ENCODE results near the gene WDR1. TPM values are rescaled to one million over a fixed set of nuclear protein-coding genes. Genes with fewer than 3 reads are reported as not detected.

WDR1 gene
- polyA plus RNA-seq, 1 donor, result 168 TPM

- DNase-seq, result no peak
- Histone ChIP-seq H3K4me3 (ENCODE audit: low read length) (no peak overlapping the region), H3K27ac (ENCODE audit: low read length) (no peak overlapping the region), H3K9me3 (ENCODE audit: control insufficient read depth, low read depth, low read length) (no peaks in the 10 kb centered on the region), H3K36me3 (ENCODE audit: control insufficient read depth, insufficient read depth, low read length) (peaks cover 22% of the 10 kb centered on the region), H3K4me1 (ENCODE audit: control insufficient read depth, insufficient read depth, low read length) (no peaks in the 10 kb centered on the region), H3K27me3 (ENCODE audit: control insufficient read depth, insufficient read depth, low read length) (no peaks in the 10 kb centered on the region)
- WGBS (ENCODE audit: insufficient coverage, low lambda C conversion rate), result no CpG with 5 or more reads among the region's 2 CpGs
Measured at GRCh38 chr4:10066206-10066605, 50.4 kb downstream of the WDR1 start.

GRCh38 chr4:10063544-10064300 lies 52.9 kb downstream of the WDR1 start:
- H3K9me3 ChIP-seq (ENCODE audit: control insufficient read depth, low read depth, low read length), result no peaks in the 10 kb centered on the region
- no CpG with 5 or more reads among the region's 9 CpGs for WGBS (ENCODE audit: insufficient coverage, low lambda C conversion rate)
- no peak overlapping the region for H3K27ac ChIP-seq (ENCODE audit: low read length)
- H3K27me3 ChIP-seq (ENCODE audit: control insufficient read depth, insufficient read depth, low read length), result no peaks in the 10 kb centered on the region
- H3K4me3 ChIP-seq (ENCODE audit: low read length), result no peak overlapping the region
- DNase-seq, result peak in 1 of 2 donors; percentile 40
- H3K4me1 ChIP-seq (ENCODE audit: control insufficient read depth, insufficient read depth, low read length), result no peaks in the 10 kb centered on the region
- peaks cover 14% of the 10 kb centered on the region for H3K36me3 ChIP-seq (ENCODE audit: control insufficient read depth, insufficient read depth, low read length)

GRCh38 chr4:10061650-10062415 lies 54.8 kb downstream of the WDR1 start:
- H3K9me3 ChIP-seq (ENCODE audit: control insufficient read depth, low read depth, low read length), result no peaks in the 10 kb centered on the region
- no peaks in the 10 kb centered on the region for H3K27me3 ChIP-seq (ENCODE audit: control insufficient read depth, insufficient read depth, low read length)
- no peak for DNase-seq
- no peak overlapping the region for H3K4me3 ChIP-seq (ENCODE audit: low read length)
- H3K36me3 ChIP-seq (ENCODE audit: control insufficient read depth, insufficient read depth, low read length), result peaks cover 5% of the 10 kb centered on the region
- no peaks in the 10 kb centered on the region for H3K4me1 ChIP-seq (ENCODE audit: control insufficient read depth, insufficient read depth, low read length)
- 90% methylated on average over 2 of the region's 3 CpGs for WGBS (ENCODE audit: insufficient coverage, low lambda C conversion rate)
- no peak overlapping the region for H3K27ac ChIP-seq (ENCODE audit: low read length)

- no peak overlapping the region for H3K4me3 ChIP-seq (ENCODE audit: low read length)
- H3K9me3 ChIP-seq (ENCODE audit: control insufficient read depth, low read depth, low read length), result no peaks in the 10 kb centered on the region
- H3K4me1 ChIP-seq (ENCODE audit: control insufficient read depth, insufficient read depth, low read length), result no peaks in the 10 kb centered on the region
- H3K27ac ChIP-seq (ENCODE audit: low read length), result no peak overlapping the region
- no peak for DNase-seq
- H3K36me3 ChIP-seq (ENCODE audit: control insufficient read depth, insufficient read depth, low read length), result no peaks in the 10 kb centered on the region
- no peaks in the 10 kb centered on the region for H3K27me3 ChIP-seq (ENCODE audit: control insufficient read depth, insufficient read depth, low read length)
- no CpG with 5 or more reads among the region's 7 CpGs for WGBS (ENCODE audit: insufficient coverage, low lambda C conversion rate)
Measured at GRCh38 chr4:10058371-10058770, 58.2 kb downstream of the WDR1 start.

GRCh38 chr4:10057023-10057395 lies 59.6 kb downstream of the WDR1 start:
- Histone ChIP-seq H3K27ac (ENCODE audit: low read length) (no peak overlapping the region), H3K4me3 (ENCODE audit: low read length) (no peak overlapping the region), H3K4me1 (ENCODE audit: control insufficient read depth, insufficient read depth, low read length) (no peaks in the 10 kb centered on the region), H3K27me3 (ENCODE audit: control insufficient read depth, insufficient read depth, low read length) (no peaks in the 10 kb centered on the region), H3K36me3 (ENCODE audit: control insufficient read depth, insufficient read depth, low read length) (no peaks in the 10 kb centered on the region), H3K9me3 (ENCODE audit: control insufficient read depth, low read depth, low read length) (no peaks in the 10 kb centered on the region)
- no peak for DNase-seq
- WGBS (ENCODE audit: insufficient coverage, low lambda C conversion rate), result no CpG with 5 or more reads among the region's 4 CpGs

GRCh38 chr4:10056334-10057022 lies 60.1 kb downstream of the WDR1 start:
- no peak for DNase-seq
- no peak overlapping the region for H3K4me3 ChIP-seq (ENCODE audit: low read length)
- WGBS (ENCODE audit: insufficient coverage, low lambda C conversion rate), result 70% methylated on average over 2 of the region's 8 CpGs
- H3K36me3 ChIP-seq (ENCODE audit: control insufficient read depth, insufficient read depth, low read length), result no peaks in the 10 kb centered on the region
- H3K27ac ChIP-seq (ENCODE audit: low read length), result no peak overlapping the region
- peaks cover 4% of the 10 kb centered on the region for H3K4me1 ChIP-seq (ENCODE audit: control insufficient read depth, insufficient read depth, low read length)
- no peaks in the 10 kb centered on the region for H3K27me3 ChIP-seq (ENCODE audit: control insufficient read depth, insufficient read depth, low read length)
- no peaks in the 10 kb centered on the region for H3K9me3 ChIP-seq (ENCODE audit: control insufficient read depth, low read depth, low read length)

- no peak for DNase-seq
- Histone ChIP-seq H3K4me3 (ENCODE audit: low read length) (no peak overlapping the region), H3K27ac (ENCODE audit: low read length) (no peak overlapping the region), H3K9me3 (ENCODE audit: control insufficient read depth, low read depth, low read length) (no peaks in the 10 kb centered on the region), H3K36me3 (ENCODE audit: control insufficient read depth, insufficient read depth, low read length) (no peaks in the 10 kb centered on the region), H3K4me1 (ENCODE audit: control insufficient read depth, insufficient read depth, low read length) (peaks cover 6% of the 10 kb centered on the region), H3K27me3 (ENCODE audit: control insufficient read depth, insufficient read depth, low read length) (no peaks in the 10 kb centered on the region)
- WGBS (ENCODE audit: insufficient coverage, low lambda C conversion rate), result no CpG with 5 or more reads among the region's 4 CpGs
Measured at GRCh38 chr4:10055871-10056270, 60.7 kb downstream of the WDR1 start.

- Histone ChIP-seq H3K36me3 (ENCODE audit: control insufficient read depth, insufficient read depth, low read length) (no peaks in the 10 kb centered on the region), H3K4me3 (ENCODE audit: low read length) (no peak overlapping the region), H3K4me1 (ENCODE audit: control insufficient read depth, insufficient read depth, low read length) (peaks cover 14% of the 10 kb centered on the region), H3K27ac (ENCODE audit: low read length) (no peak overlapping the region), H3K9me3 (ENCODE audit: control insufficient read depth, low read depth, low read length) (no peaks in the 10 kb centered on the region), H3K27me3 (ENCODE audit: control insufficient read depth, insufficient read depth, low read length) (no peaks in the 10 kb centered on the region)
- no peak for DNase-seq
- no CpG with 5 or more reads among the region's 4 CpGs for WGBS (ENCODE audit: insufficient coverage, low lambda C conversion rate)
Measured at GRCh38 chr4:10054571-10055041, 62.0 kb downstream of the WDR1 start.

GRCh38 chr4:10053635-10054453 lies 62.8 kb downstream of the WDR1 start:
- H3K4me1 ChIP-seq (ENCODE audit: control insufficient read depth, insufficient read depth, low read length), result peaks cover 21% of the 10 kb centered on the region
- H3K27ac ChIP-seq (ENCODE audit: low read length), result no peak overlapping the region
- DNase-seq, result no peak
- no CpG with 5 or more reads among the region's 8 CpGs for WGBS (ENCODE audit: insufficient coverage, low lambda C conversion rate)
- no peak overlapping the region for H3K4me3 ChIP-seq (ENCODE audit: low read length)
- H3K36me3 ChIP-seq (ENCODE audit: control insufficient read depth, insufficient read depth, low read length), result no peaks in the 10 kb centered on the region
- H3K27me3 ChIP-seq (ENCODE audit: control insufficient read depth, insufficient read depth, low read length), result no peaks in the 10 kb centered on the region
- no peaks in the 10 kb centered on the region for H3K9me3 ChIP-seq (ENCODE audit: control insufficient read depth, low read depth, low read length)
